DOHH2 (cell line): ENCODE measurements around the gene CPNE5.

Experiments
- H3F3A ChIP-seq: fragments of 200-600 bp; sonication (generic), shearing (Covaris generic); 2 replicates; pipeline ENCODE4 v1.6.0; 2016; ENCODE audit warnings: antibody characterized with exemption, mild to moderate bottlenecking; ENCODE audit not compliant: control insufficient read depth, insufficient read depth
- H3K27ac ChIP-seq: fragments of 200-600 bp; sonication (generic); 2 replicates; pipeline ENCODE4 v1.5.1; 2014; ENCODE audit warnings: low read depth, mild to moderate bottlenecking, low read length, moderate library complexity
- H3K27me3 ChIP-seq: fragments of 200-600 bp; sonication (generic); 2 replicates; pipeline ENCODE4 v1.6.1; 2014; ENCODE audit warnings: mild to moderate bottlenecking, low read length, mixed read lengths; ENCODE audit not compliant: control insufficient read depth
- H3K36me3 ChIP-seq: fragments of 200-600 bp; sonication (generic); 2 replicates; pipeline ENCODE4 v1.6.1; 2014; ENCODE audit warnings: mild to moderate bottlenecking, low read length, moderate library complexity, mixed read lengths; ENCODE audit not compliant: control insufficient read depth
- H3K4me1 ChIP-seq: fragments of 200-600 bp; sonication (generic); 2 replicates; pipeline ENCODE4 v1.6.1; 2014; ENCODE audit warnings: mild to moderate bottlenecking, low read length, mixed read lengths; ENCODE audit not compliant: control insufficient read depth
- H3K4me2 ChIP-seq: fragments of 200-600 bp; sonication (generic); 2 replicates; pipeline ENCODE4 v1.6.0; 2014; ENCODE audit warnings: mild to moderate bottlenecking, low read length, moderate library complexity
- H3K4me3 ChIP-seq: fragments of 200-600 bp; sonication (generic); 2 replicates; pipeline ENCODE4 v1.5.1; 2014; ENCODE audit warnings: mild to moderate bottlenecking, low read length, mixed read lengths
- H3K79me2 ChIP-seq: fragments of 200-600 bp; sonication (generic); 2 replicates; pipeline ENCODE4 v1.6.1; 2014; ENCODE audit warnings: mild to moderate bottlenecking, low read length, mixed read lengths; ENCODE audit not compliant: control insufficient read depth
- H3K9me2 ChIP-seq: fragments of 200-600 bp; sonication (generic); replicated peaks from 2 replicates; pipeline ENCODE4 v1.6.1; 2014; ENCODE audit warnings: mild to moderate bottlenecking, low read length, mixed read lengths; ENCODE audit not compliant: control insufficient read depth
- H3K9me3 ChIP-seq: fragments of 200-600 bp; sonication (generic); 2 replicates; pipeline ENCODE4 v1.6.1; 2014; ENCODE audit warnings: antibody characterized with exemption, low read length, mixed read lengths; ENCODE audit not compliant: control insufficient read depth, insufficient read depth
- H4K20me1 ChIP-seq: fragments of 200-600 bp; sonication (generic); 2 replicates; pipeline ENCODE4 v1.6.0; 2014; ENCODE audit warnings: low read depth, mild to moderate bottlenecking, antibody characterized with exemption, low read length, moderate library complexity; ENCODE audit not compliant: control insufficient read depth, insufficient read depth
- EZH2phosphoT487 ChIP-seq: fragments of 200-600 bp; sonication (generic); IDR thresholded peaks from 2 replicates; pipeline ENCODE4 v1.6.1; 2017; ENCODE audit warnings: borderline replicate concordance, mild to moderate bottlenecking, antibody characterized with exemption, low read length, moderate library complexity, mixed read lengths
- TF ChIP-seq, protein P1 (sequence below): fragments of 200-600 bp; sonication (generic); IDR thresholded peaks from one replicate; pipeline ENCODE4 v1.5.1; 2014; ENCODE audit warnings: antibody characterized with exemption, mild to moderate bottlenecking, low read depth, low read length; ENCODE audit not compliant: poor library complexity, severe bottlenecking

Gene CPNE5

DNA sequence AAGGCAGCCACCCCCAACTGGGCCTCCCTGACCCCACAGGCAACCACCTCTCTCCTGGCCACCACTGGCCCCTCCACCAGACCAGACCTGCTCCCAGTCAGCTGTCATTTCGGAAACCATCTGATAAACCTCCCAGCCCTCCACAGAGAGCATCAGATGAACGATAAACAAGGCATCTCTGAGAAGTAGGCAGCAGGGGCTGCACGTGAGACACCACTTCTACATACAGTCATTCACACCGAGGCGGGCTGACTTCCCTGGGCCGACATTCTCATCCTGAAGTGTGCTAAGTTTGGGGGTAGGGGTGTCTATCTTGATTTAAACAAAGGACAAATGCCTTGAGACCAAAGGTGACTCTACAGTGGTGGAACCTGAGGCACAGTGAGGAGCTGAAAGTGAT lies 13.8 kb downstream of the CPNE5 start:
- Histone ChIP-seq H3K9me3 (no peaks in the 10 kb centered on the region), H3K27ac (no peak overlapping the region), H3K9me2 (no peaks in the 10 kb centered on the region), H4K20me1 (no peaks in the 10 kb centered on the region), H3K79me2 (no peaks in the 10 kb centered on the region), H3K36me3 (no peaks in the 10 kb centered on the region), H3K4me1 (no peaks in the 10 kb centered on the region), H3K27me3 (peaks cover 5% of the 10 kb centered on the region), H3F3A (no peaks in the 10 kb centered on the region), H3K4me3 (no peak overlapping the region), H3K4me2 (no peak overlapping the region)
- TF ChIP-seq EZH2phosphoT487 = no peak
- TF ChIP-seq, protein P1, sequence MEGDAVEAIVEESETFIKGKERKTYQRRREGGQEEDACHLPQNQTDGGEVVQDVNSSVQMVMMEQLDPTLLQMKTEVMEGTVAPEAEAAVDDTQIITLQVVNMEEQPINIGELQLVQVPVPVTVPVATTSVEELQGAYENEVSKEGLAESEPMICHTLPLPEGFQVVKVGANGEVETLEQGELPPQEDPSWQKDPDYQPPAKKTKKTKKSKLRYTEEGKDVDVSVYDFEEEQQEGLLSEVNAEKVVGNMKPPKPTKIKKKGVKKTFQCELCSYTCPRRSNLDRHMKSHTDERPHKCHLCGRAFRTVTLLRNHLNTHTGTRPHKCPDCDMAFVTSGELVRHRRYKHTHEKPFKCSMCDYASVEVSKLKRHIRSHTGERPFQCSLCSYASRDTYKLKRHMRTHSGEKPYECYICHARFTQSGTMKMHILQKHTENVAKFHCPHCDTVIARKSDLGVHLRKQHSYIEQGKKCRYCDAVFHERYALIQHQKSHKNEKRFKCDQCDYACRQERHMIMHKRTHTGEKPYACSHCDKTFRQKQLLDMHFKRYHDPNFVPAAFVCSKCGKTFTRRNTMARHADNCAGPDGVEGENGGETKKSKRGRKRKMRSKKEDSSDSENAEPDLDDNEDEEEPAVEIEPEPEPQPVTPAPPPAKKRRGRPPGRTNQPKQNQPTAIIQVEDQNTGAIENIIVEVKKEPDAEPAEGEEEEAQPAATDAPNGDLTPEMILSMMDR = no peak

GRCh38 chr6:36824253-36824652 lies 15.0 kb downstream of the CPNE5 start:
- Histone ChIP-seq H3K27me3 (no peaks in the 10 kb centered on the region; the same call in none of the 2 replicates), H3K9me2 (no peaks in the 10 kb centered on the region), H3K36me3 (no peaks in the 10 kb centered on the region), H3K79me2 (no peaks in the 10 kb centered on the region), H3K4me2 (no peak overlapping the region), H3K27ac (no peak overlapping the region), H3K4me3 (no peak overlapping the region), H3K9me3 (no peaks in the 10 kb centered on the region), H3K4me1 (no peaks in the 10 kb centered on the region), H3F3A (no peaks in the 10 kb centered on the region), H4K20me1 (no peaks in the 10 kb centered on the region)
- TF ChIP-seq, protein P1 = no peak
- TF ChIP-seq EZH2phosphoT487 = no peak

GRCh38 chr6:36823421-36824096 lies 15.7 kb downstream of the CPNE5 start:
- Histone ChIP-seq H3K27ac (no peak overlapping the region), H3K36me3 (no peaks in the 10 kb centered on the region), H3K4me3 (no peak overlapping the region), H3K9me2 (no peaks in the 10 kb centered on the region), H3F3A (no peaks in the 10 kb centered on the region), H3K4me2 (no peak overlapping the region), H3K9me3 (no peaks in the 10 kb centered on the region), H3K79me2 (no peaks in the 10 kb centered on the region), H3K27me3 (no peaks in the 10 kb centered on the region; the same call in none of the 2 replicates), H3K4me1 (no peaks in the 10 kb centered on the region), H4K20me1 (no peaks in the 10 kb centered on the region)
- TF ChIP-seq EZH2phosphoT487 = no peak
- TF ChIP-seq, protein P1 = no peak
